PFSK-1 (cell line): Measurements from ENCODE around the gene VPS37D.

Experiments used
- FOXP2 ChIP-seq: optimal IDR thresholded peaks from 2 replicates; pipeline ENCODE3; 2011; ENCODE audit warnings: borderline replicate concordance, control low read depth, inconsistent platforms; ENCODE audit not compliant: insufficient read depth; ENCODE audit errors: extremely low read length, extremely low read depth
- POLR2AphosphoS5 ChIP-seq: IDR thresholded peaks from 2 replicates; pipeline ENCODE4 v1.6.1; 2012; ENCODE audit warnings: low read depth, mild to moderate bottlenecking, control low read depth, low read length, moderate library complexity

GRCh38 chr7:73622909-73623797 is 44.5 kb upstream of the VPS37D start:
- TF ChIP-seq POLR2AphosphoS5 (no peak), FOXP2 (no peak)
